GM21447 (cell line): ENCODE measurements around the gene ARHGAP6.
"Not testable (repeated sequence)": the region's sequence is repeated elsewhere in the genome, so short reads cannot be mapped to it uniquely, and the experiment has no call there.

ENCODE experiments used
- ATAC-seq: cut with Tn5 transposase; IDR thresholded peaks from one replicate; pipeline ENCODE4 v1.9.1; 2021; ENCODE audit not compliant: unreplicated experiment

The ARHGAP6 gene

DNA sequence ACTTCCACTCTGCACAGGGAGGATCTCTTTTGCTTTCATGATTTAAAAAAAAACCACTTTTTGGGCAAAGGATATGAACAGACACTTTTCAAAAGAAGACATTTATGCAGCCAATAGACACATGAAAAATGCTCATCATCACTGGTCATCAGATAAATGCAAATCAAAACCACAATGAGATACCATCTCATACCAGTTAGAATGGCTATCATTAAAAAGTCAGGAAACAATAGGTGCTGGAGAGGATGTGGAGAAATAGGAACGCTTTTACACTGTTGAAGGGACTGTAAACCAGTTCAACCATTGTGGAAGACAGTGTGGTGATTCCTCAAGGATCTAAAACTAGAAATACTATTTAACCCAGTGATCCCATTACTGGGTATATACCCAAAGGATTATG is 87.4 kb downstream of the ARHGAP6 start:
- not testable (repeated sequence) for ATAC-seq

DNA sequence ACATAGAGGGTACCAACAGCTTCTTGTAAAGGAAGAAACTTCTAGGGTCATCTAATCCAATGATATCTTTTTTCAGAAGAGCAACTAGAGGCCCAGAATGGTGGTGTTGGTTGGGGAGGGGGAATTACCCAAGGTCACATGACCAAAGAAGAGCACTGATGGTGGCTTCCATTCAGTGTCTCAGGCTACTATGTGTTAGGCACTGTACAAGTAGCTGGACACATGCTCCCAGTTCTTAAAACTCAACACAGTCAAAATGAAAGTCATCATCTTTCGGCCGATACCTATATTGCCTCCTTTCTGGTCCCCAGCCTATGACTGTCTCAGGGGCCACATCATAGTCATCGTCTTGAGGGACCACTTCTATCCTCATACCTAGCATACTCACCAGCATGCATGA is 88.1 kb downstream of the ARHGAP6 start:
- ATAC-seq: no peak

DNA sequence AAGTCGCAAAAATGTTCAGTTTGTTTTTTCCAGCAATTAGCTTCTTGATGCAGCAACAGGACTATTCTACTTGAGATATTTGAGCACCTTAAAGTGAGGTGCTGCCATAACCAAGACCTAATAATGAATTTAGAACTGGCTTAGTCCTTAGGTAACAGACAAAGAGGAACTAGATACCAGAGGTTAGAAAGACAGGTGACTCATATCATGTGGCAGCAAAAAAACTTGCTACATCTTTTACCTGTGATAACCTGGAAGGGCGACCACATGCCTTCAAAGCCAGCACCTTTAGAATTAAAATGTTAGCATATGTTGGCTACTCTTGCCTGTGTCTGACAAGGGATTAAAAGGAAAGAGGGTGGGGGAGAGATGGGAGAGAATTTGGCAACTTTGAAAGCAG is 90.4 kb downstream of the ARHGAP6 start:
- ATAC-seq: no peak

DNA sequence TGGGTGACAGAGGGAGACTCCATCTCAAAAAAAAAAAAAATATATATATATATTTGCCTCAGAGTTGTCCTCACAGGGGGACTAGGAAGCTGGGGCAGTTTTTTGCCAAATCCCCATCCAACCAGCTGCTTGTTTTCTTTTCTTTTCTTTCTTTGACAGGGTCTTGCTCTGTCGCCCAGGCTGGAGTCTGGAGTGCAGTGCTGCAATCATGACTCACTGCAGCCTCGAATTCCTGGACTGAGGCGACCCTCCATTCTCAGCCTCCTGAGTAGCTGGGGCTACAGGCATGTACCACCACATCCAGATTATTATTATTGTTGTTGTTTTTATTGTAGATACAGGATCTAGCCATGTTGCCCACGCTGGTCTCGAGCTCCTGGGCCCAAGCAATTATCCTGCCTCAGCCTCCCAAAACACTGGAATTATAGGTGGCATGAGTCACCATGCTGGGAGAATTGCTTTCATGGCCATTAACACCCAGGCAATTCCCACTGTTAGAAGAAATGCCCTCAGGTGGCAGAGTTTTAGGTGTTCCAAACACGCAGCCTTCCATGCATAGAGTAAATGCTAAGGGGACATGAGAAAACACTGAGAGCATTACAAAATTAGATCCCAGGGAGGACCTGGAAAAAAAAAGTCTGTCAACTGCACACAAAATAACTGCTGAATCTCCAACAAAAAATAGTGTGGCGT is 98.0 kb downstream of the ARHGAP6 start:
- ATAC-seq: no peak

DNA sequence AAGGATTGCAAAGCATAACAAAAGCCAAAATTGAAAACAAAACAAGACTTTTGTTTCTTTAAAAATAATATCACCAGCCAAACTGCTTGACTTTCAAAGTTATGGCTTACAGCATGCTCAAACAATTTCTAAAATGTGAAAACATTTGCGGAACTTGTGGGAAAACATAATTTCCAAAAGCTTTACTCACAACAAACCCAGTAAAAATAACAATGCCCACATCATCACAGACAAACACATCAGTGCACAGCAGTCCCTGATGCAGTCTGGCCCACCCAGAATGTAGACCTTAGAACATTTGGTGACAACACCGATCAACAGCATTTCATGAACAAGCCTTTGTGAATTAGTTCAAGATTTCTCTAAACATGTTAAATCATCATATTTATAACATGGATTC is 98.9 kb downstream of the ARHGAP6 start:
- ATAC-seq: no peak

DNA sequence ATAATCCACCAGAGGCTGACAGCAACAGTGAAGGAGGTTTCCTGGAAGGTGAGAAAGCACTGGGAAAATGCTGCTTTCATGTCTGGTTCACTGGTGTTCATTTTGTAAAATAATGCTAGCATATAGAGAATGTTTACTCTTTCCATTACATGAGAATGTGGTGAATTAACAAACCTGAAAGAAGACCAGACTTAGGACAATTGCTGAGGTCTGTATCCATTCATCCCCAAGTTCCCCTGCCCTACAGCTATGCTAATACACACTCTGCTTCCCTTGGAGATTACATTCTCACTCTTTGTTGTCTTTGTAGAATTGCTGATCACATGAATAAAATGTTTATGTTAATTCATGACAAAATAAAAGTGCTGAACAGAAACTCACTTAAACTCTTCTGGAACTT is 99.5 kb downstream of the ARHGAP6 start:
- no peak for ATAC-seq

DNA sequence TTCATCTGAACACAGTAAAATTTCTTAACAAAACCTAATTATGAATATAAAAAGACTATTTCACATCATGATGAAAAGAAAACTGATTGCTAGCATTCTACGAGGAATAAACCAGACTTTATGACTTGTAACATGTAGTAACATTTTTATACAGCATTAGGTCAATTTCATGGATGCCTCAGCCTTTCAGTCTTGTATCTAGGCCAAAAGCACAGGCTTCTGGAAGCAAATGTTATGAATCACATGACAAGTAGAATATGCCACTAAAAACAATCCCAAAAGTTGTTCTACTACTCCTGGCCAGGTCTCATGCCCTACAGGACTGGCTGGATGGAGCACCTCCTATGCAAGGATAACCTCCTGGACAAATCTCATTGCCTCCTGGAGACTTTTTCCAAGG is 101.2 kb downstream of the ARHGAP6 start:
- no peak for ATAC-seq

DNA sequence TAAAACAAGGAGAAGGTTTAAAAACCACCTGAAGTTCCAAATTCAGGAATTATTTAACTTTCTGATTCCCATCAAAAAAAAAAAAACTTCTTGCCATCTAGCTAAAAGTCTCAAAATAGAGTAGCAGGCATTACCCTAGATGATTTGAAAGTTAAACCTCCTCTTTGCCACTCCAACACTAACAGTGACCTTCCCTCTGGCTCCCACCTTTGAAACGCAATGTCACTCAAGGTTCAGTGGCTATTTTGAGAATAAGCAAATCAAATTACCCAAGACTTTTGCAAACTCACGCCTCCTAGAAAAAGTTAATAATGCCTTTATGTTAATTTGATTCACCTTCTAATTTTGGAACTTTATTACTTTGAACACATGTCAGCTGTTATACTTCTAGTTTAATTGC is 103.2 kb downstream of the ARHGAP6 start:
- ATAC-seq: no peak

DNA sequence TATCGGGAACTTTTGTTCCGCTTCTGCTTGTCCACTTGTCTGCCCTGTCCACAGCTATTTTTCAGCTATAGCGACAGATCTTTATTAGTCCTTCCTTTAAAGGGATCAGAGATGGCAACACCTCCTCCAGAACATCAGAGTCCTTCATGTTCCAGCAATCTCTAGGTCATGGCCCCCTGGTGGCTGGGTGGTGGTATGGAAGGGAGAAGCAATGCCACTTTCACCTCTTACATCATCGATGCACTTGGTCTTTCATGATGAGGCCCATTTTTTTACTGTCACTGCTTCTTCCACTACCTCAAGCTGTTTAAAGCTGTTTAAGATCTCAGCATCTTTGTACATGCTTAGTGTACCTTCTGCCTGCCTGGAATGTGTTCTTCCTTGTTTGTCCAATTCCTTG is 106.7 kb downstream of the ARHGAP6 start:
- ATAC-seq: no peak

DNA sequence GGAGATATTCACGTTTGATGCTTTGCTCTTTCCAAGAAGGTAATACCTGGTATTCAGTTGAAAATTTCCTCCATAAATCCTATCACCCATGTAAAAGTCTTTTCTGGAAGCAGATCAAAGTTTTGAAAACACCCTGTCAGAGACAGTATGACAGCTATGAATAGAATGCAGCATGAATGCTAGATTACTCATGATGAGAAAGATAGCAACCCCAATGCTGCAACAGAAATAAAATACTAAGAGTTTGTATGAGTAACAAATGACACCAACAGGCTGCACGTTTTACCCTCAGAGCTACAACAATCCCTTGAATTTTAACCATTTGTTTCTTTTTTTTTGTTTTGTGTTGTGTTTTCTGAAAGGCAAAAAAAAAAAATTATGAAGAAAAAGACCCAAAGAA is 108.6 kb downstream of the ARHGAP6 start:
- no peak for ATAC-seq

DNA sequence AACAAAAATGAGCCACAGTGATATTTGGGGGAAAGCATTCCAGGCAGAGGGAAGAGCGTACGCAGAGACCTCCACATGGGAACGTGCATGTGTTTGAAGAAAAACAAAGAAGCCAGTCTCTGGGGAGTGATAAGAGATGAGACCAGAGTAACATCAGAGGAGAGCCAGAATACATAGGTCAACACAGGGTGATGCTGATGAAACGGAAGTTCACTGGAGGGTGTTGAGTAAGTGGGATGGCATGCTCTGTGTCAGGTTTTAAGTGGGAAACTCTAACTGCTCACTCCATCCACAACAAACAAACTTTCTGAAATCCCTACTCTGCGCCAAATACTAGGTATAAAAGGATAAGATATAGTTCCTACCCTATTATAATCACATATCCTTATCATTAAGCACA is 110.0 kb downstream of the ARHGAP6 start:
- ATAC-seq: no peak

DNA sequence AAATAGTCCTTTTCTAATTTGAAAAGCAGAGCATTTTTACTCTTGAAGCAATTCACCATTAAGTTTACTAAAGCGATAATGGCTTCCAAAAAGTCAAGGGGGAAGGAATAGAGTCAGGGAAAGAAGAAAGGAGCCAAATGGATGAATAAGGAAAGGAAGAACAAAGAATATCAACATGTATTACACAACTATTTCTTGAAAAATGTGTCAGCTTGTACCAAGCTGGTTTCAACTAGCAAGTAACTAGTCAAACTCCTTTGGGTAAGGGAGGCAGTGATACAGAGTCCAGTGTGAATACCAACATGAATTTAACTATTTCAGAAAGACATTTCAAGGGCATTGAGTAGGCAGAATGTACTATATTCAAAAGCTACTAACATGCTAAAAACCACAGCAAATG is 112.1 kb downstream of the ARHGAP6 start:
- ATAC-seq: no peak

DNA sequence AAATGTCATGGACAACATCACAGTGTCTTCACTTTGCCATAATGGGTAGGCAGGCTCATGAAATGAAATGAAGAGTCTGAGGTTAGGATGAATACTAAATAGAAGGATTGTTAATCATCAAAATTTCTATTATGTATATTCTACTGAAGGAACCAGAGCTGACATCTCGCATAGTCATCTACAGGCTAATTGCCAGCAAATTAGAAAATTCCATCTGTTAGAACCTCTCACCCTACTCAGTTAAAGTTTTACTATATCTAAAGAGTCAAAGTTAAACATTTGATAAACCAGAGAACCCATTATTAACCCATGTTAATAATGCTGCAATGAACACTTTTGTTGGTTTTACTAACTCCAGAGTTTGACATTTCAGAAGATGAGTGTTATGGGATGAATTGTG is 114.6 kb downstream of the ARHGAP6 start:
- ATAC-seq: no peak

DNA sequence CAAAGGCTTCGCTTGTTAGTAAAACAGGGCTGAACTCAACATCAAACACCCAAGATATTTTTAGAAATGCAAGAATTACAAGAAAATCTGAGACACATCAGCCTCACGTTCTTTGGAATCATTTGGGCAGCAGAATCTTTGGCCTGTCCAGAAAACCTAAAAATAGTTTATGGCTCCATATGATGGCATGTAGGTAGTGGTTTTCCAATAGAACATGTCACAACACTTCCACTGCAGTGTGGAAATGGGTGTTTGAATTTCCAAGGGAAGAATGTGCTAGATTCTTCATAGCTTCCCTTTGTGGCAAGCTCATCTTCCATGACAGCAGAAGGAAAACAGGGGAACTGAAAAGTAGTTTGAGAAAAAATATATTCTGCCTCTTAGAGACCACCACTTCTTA is 118.8 kb downstream of the ARHGAP6 start:
- no peak for ATAC-seq

DNA sequence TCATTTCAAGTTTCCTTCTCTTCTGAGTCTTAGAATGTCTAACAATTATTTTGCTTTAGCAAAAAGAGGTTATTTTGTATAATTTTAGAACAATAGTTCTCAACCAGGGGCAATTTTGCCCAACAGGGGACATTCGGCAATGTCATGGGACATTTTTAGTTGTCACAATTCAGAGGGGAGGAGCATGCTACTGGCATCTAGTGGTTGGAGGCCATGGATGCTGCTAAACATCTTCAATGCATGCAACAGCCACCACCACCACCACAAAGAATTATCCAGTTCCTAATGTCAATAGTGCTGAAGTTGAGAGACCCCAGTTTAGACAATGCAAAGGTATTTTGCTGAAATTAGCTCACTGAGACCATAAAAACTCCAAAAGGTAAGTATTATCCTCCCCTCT is 122.5 kb downstream of the ARHGAP6 start:
- no peak for ATAC-seq

DNA sequence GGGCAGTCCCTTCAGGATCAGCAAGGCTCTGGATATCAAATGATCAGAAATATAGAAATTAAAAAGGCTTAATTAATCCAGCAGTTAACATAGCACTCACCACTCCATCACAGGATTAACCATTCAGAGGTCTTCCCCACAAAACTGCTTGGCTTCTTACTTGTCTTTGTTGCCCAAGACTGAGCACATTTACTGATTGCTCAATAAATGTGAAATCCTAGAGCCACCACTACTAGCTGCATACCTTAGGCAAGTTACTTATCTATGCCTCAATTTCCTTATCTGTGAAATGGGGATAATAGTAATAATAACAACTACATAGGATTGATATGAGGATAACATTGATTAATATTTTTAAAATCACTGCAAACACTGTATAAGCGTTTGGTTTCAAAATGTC is 124.2 kb downstream of the ARHGAP6 start:
- ATAC-seq: no peak

DNA sequence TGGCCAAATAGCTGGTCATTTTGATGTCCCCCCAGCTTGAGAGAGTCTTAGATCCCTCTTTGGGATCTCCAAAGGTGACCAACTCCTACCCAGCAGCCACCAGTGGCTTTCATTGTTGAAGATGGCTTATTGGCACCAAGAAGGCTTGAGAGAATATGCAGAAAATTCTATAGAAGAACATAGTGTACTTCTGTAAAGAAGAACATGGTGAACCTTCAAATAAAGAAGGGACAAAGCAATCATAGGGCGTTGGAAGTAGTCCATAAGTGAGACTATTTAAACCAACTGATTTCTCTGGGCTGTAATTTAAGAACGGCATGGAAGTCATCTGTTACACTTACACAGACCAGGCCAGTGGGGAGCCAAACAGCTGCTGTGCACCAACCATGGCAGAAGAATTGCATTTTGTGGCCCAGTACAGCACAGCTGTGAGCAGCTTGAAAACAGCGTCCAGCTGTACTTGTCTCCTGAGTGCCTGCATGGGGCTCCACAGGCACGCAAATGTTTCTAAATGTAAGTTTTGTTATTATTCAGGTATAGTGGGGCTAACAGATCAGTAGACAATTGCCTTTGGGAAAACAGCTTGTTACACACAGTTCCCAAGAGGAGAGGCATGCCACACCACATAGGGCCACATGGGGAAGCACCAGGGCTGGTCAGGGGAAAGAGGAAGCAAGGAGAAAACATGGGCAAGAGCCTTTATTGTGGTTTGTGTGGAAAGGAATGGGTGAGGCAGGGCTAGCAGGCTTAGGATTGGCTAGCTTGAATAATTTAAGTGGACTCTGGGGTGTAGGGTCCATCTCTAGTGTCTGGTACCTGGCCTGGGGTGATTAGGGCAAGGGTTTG is 125.0 kb downstream of the ARHGAP6 start:
- peak; percentile 88 for ATAC-seq

DNA sequence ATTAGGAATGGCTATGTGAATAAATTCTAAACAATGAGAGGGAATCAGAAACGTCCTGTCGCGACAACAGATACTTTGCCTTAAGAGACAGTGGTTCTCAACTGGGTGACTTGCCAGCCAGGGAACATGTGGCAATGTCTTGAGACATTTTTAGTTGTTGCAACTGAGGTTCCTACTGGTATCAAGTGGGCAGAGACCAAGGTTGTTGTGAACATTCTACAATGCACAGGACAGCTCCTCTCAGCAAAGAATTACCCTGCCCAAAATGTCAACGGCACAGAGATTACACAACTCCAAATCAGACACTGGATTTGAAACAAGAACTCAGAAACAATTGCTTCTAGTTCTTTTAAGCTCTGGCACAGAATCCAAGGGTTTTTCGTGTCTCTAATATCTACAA is 128.6 kb downstream of the ARHGAP6 start:
- no peak for ATAC-seq

DNA sequence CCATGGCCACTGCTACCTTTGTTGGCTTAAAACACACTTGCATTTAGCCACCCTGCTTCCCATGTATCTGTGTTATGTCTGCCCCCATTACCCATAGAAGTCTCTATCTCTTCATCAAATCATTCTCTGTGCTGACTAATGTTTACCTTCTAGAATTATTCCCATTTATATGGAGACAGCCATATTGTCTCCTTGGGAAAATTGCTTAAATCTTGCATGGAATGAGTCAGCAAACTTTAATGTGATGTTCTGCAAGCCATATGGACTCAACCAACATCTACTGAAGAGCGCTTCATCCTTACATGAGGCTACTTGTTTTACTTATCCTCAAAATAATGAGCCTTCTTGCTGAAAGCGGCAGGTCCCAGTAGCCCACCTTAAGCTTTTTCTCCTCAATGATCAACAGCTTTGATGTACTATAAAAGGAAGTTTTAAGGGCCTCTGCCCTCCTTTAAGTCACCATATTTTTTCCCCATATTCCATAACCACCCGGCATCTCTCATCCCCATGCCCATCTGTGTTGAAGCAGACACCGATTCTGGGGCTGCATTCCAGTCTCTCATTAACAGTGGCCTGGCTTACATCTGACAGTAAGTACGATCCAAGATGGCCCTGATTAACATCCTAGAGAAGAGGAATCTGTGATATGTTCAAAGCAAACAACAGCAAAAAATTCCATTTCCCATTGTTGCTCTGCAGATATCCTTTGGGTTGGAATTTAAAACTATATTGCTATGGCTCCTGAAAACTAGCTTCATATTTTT is 130.4 kb downstream of the ARHGAP6 start:
- ATAC-seq: no peak

DNA sequence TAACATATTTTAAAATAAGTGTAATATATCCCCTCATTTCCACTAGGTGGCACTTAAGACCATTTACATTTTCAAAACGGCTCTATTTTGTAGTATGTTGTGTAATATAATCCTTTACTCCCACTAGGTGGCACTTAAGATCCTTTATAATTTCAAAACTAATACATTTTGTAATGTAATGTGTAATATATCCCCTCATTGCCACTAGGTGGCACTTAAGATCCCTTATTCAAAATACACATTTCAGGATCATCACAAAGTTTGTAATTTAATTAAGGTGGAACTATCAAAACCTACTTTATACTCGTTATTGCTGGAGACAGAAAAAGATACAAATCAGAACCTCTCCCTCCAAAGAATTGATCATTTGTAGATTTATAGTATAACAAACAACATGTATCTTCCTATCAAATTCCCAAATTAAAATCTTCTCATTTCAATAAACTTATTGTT is 132.5 kb downstream of the ARHGAP6 start:
- ATAC-seq: peak; percentile 92

DNA sequence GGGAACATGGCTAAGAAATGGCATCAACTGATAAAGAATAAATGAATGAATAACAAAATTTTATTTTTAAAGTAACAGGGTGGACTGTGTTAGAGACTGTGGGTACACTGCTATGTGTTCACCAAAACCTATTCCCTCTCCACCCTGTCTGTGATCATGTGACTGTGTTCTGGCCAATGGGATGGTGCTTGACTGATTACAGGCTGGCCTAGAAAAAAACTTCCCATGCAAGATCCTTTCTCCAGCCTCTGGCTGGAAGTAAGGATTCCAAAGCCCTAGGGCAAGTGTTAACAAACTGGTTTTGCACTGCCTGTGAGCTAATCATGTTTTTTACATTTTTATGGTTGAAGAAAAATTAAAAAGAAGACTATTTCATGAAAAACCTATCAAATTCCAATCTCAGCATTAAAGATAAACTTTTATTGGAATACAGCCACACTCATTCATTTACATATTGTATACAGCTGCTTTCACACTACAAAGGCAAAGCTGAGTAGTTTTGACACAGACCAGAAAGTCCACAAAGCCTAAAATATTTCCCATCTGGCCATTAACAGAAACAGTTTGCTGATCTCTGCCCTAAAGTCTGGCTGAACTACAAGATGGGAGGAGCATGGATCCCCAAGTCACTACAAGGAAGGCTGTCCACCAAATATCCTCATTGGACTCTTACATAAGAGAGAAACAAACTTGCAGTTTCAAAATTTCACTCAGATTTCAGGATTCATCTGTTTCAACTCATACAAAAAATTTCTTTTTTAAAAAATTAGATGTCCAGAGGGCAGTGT is 133.2 kb downstream of the ARHGAP6 start:
- ATAC-seq: no peak
